ENCODE measurements around the gene GTF2B. TPM values are rescaled to one million over a fixed set of nuclear protein-coding genes. Genes with fewer than 3 reads are reported as not detected.

Gene GTF2B
- total RNA-seq, 2 donors from 2014 or later, result 29.8 to 34.0 TPM

GRCh38 chr1:88911161-88911560 lies 19.8 kb upstream of the GTF2B start:
- no peak overlapping the region for H3K27ac ChIP-seq
- TF ChIP-seq CTCF (IDR thresholded peaks at IDR 0.05), result no peak
- TF ChIP-seq POLR2A (IDR thresholded peaks at IDR 0.05), result no peak
- TF ChIP-seq POLR2AphosphoS5 (IDR thresholded peaks at IDR 0.05), result no peak
- H3K9me3 ChIP-seq, result no peaks in the 10 kb centered on the region
- intact Hi-C loops (cut with DNase I), result no loop called here
- H3K27me3 ChIP-seq (replicated peaks; ENCODE audit: insufficient read depth), result no peaks in the 10 kb centered on the region
- no peaks in the 10 kb centered on the region for H3K36me3 ChIP-seq
- H3K4me3 ChIP-seq, result no peak overlapping the region
- H3K4me1 ChIP-seq (replicated peaks), result no peaks in the 10 kb centered on the region
- 88% methylated on average over 9 of the region's 9 CpGs for WGBS
- DNase-seq (ENCODE audit: low spot score), result no peak

- intact Hi-C loops (cut with DNase I), result no loop called here
- no peak overlapping the region for H3K27ac ChIP-seq
- no peak for TF ChIP-seq CTCF (IDR thresholded peaks at IDR 0.05)
- no peak for TF ChIP-seq POLR2AphosphoS5 (IDR thresholded peaks at IDR 0.05)
- DNase-seq (ENCODE audit: low spot score), result no peak
- no peaks in the 10 kb centered on the region for H3K27me3 ChIP-seq (replicated peaks; ENCODE audit: insufficient read depth)
- H3K9me3 ChIP-seq, result no peaks in the 10 kb centered on the region
- H3K4me1 ChIP-seq (replicated peaks), result no peaks in the 10 kb centered on the region
- H3K4me3 ChIP-seq, result no peak overlapping the region
- H3K36me3 ChIP-seq, result no peaks in the 10 kb centered on the region
- WGBS, result 72% methylated on average over 1 of the region's 1 CpG
Measured at GRCh38 chr1:88910401-88910800, 19.0 kb upstream of the GTF2B start.

- Histone ChIP-seq H3K36me3 (no peaks in the 10 kb centered on the region), H3K4me3 (no peak overlapping the region), H3K27me3 (replicated peaks; ENCODE audit: insufficient read depth) (no peaks in the 10 kb centered on the region), H3K27ac (no peak overlapping the region), H3K4me1 (replicated peaks) (no peaks in the 10 kb centered on the region), H3K9me3 (no peaks in the 10 kb centered on the region)
- 98% methylated on average over 4 of the region's 4 CpGs for WGBS
- intact Hi-C loops (cut with DNase I), result no loop called here
- TF ChIP-seq POLR2AphosphoS5 (IDR thresholded peaks at IDR 0.05) (no peak), CTCF (IDR thresholded peaks at IDR 0.05) (no peak), POLR2A (IDR thresholded peaks at IDR 0.05) (no peak)
- DNase-seq (ENCODE audit: low spot score), result no peak
Measured at GRCh38 chr1:88900883-88901282, 9.5 kb upstream of the GTF2B start.

- WGBS, result 73% methylated on average over 4 of the region's 4 CpGs
- no peak for DNase-seq (ENCODE audit: low spot score)
- intact Hi-C loops (cut with DNase I), result no loop called here
- Histone ChIP-seq H3K9me3 (no peaks in the 10 kb centered on the region), H3K27ac (no peak overlapping the region), H3K4me1 (replicated peaks) (no peaks in the 10 kb centered on the region), H3K27me3 (replicated peaks; ENCODE audit: insufficient read depth) (no peaks in the 10 kb centered on the region), H3K4me3 (no peak overlapping the region), H3K36me3 (no peaks in the 10 kb centered on the region)
- TF ChIP-seq POLR2A (IDR thresholded peaks at IDR 0.05) (no peak), POLR2AphosphoS5 (IDR thresholded peaks at IDR 0.05) (no peak), CTCF (IDR thresholded peaks at IDR 0.05) (no peak)
Measured at GRCh38 chr1:88897070-88897730, 5.8 kb upstream of the GTF2B start.

- intact Hi-C loops (cut with DNase I), result loop anchor here (5.0 kb wide), 1 partner anchor 205 kb away; no protein-coding TSS in a partner anchor
- Histone ChIP-seq H3K27ac (no peak overlapping the region), H3K4me3 (peak overlapping the region in 1 of 2 donors; percentile 87), H3K27me3 (replicated peaks; ENCODE audit: insufficient read depth) (no peaks in the 10 kb centered on the region), H3K4me1 (replicated peaks) (no peaks in the 10 kb centered on the region), H3K9me3 (no peaks in the 10 kb centered on the region), H3K36me3 (no peaks in the 10 kb centered on the region)
- TF ChIP-seq CTCF (IDR thresholded peaks at IDR 0.05) (no peak), POLR2AphosphoS5 (IDR thresholded peaks at IDR 0.05) (no peak), POLR2A (IDR thresholded peaks at IDR 0.05) (no peak)
- WGBS, result 77% methylated on average over 11 of the region's 11 CpGs
- DNase-seq (ENCODE audit: low spot score), result no peak
Measured at GRCh38 chr1:88892357-88892877, 1.1 kb upstream of the GTF2B start.
